BE2C (cell line): Measurements from ENCODE around the gene TMEM250.

Experiments
- DNase-seq: peaks from one replicate; pipeline ENCODE4 v3.0.0-alpha.2; 2020
- H3K27me3 ChIP-seq: fragments of 250-450 bp; sonication (Bioruptor Pico); 2 replicates; pipeline ENCODE4 v1.5.1; 2020; ENCODE audit warnings: mild to moderate bottlenecking
- H3K36me3 ChIP-seq: fragments of 250-450 bp; sonication (Bioruptor Pico); 2 replicates; pipeline ENCODE4 v1.5.1; 2020; ENCODE audit warnings: mild to moderate bottlenecking
- H3K4me1 ChIP-seq: fragments of 250-450 bp; sonication (Bioruptor Pico); 2 replicates; pipeline ENCODE4 v1.5.1; 2020
- H3K4me3 ChIP-seq: 2 replicates; pipeline ENCODE4 v1.5.1; 2011; ENCODE audit warnings: low read depth, low read length
- H3K9me3 ChIP-seq: fragments of 250-450 bp; sonication (Bioruptor Pico); 2 replicates; pipeline ENCODE4 v1.5.1; 2020
- TF ChIP-seq, protein P1 (sequence below): IDR thresholded peaks from 2 replicates; pipeline ENCODE4 v1.5.1; 2012; ENCODE audit warnings: mild to moderate bottlenecking, low read depth, low read length

The TMEM250 gene

DNA sequence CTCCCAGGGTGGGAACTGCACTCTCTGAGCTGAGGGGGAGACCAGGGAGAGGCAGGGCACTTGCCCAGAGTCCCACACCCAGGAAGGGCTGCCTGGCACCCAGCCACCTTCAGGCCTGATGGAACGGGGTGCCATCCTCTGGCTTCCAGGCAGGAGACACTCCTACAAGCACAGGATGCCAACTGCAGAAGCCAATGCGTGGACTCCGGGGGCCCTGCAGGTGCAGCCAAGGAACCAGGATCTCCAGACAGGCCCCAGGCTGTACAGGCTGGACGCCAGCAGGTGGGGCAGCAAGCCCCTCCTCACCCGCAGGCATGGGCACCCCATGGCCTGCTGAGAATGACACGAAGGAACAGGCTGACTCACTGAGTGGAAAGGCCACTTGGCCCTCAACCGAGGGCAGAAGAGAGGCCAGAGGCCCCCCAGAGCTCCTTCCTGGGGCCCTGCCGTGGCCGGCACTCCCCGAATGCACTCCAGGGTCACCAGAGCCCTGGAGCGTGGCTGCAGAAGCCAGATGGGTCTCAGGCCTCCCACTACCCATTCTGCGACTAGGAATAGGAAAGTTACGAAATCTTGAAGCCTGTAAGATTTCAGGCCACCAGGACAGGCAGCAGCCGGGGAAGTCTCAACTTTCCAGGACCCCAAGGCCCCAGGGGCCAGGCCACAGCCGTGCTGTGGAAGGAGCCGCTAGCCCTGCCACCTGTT lies 39.3 kb downstream of the TMEM250 start:
- no peaks in the 10 kb centered on the region for H3K36me3 ChIP-seq
- H3K4me3 ChIP-seq, result no peak overlapping the region
- no peaks in the 10 kb centered on the region for H3K4me1 ChIP-seq
- TF ChIP-seq, protein P1, sequence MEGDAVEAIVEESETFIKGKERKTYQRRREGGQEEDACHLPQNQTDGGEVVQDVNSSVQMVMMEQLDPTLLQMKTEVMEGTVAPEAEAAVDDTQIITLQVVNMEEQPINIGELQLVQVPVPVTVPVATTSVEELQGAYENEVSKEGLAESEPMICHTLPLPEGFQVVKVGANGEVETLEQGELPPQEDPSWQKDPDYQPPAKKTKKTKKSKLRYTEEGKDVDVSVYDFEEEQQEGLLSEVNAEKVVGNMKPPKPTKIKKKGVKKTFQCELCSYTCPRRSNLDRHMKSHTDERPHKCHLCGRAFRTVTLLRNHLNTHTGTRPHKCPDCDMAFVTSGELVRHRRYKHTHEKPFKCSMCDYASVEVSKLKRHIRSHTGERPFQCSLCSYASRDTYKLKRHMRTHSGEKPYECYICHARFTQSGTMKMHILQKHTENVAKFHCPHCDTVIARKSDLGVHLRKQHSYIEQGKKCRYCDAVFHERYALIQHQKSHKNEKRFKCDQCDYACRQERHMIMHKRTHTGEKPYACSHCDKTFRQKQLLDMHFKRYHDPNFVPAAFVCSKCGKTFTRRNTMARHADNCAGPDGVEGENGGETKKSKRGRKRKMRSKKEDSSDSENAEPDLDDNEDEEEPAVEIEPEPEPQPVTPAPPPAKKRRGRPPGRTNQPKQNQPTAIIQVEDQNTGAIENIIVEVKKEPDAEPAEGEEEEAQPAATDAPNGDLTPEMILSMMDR, result no peak; the same call in 1 of the 2 replicates
- peak; percentile 15 for DNase-seq
- no peaks in the 10 kb centered on the region for H3K27me3 ChIP-seq
- H3K9me3 ChIP-seq, result no peaks in the 10 kb centered on the region

DNA sequence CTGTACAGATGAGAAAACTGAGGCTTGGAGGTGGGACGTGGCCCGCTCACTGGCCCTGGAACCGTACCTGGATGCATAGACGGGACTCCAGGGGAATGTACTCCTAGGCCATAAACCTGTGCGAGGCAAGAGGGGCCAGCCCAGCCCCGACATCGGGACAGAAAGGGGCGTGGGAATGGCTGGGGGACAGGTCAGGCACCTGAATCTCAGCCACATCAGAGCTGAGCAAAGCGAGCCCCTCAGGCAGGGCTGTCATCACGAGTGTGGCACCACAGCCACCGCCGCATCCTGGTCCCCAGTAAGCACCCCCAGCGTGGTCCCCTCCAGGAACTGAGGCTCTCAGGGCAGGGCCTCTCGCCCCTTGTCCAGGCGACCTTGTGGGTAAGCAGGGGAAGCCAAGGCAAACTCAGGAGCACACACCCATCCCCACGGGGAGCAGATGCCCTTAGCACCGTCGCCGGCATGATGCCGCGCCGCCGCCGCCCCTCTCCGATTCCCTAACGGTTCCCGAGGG lies 40.1 kb downstream of the TMEM250 start:
- H3K36me3 ChIP-seq, result no peaks in the 10 kb centered on the region

DNA sequence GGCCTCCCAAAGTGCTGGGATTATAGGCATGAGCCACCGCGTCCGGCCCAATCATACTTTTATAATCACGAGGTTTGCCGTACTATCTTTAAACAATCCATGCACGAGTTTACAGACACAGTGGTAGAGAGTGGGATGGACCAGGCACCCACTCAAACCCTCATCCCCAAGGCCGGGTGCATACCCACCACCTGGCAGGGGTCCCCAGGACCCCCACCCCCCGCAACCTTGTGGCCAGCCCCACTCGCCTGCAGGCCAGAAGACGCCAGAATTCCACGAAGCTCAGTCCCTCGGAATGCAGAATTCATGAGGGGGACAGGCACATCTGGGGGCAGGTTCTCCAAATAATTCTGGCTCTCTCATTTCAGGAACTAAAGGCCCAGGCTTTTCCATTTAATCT lies 40.7 kb downstream of the TMEM250 start:
- Histone ChIP-seq H3K36me3 (no peaks in the 10 kb centered on the region), H3K4me3 (no peak overlapping the region), H3K27me3 (no peaks in the 10 kb centered on the region), H3K9me3 (no peaks in the 10 kb centered on the region), H3K4me1 (no peaks in the 10 kb centered on the region)
- no peak for DNase-seq
- TF ChIP-seq, protein P1, result no peak

More for the DNA sequence above, 40.1 kb downstream of the TMEM250 start:
- Histone ChIP-seq H3K9me3 (no peaks in the 10 kb centered on the region), H3K4me3 (no peak overlapping the region), H3K27me3 (no peaks in the 10 kb centered on the region), H3K4me1 (no peaks in the 10 kb centered on the region)
- TF ChIP-seq, protein P1, result no peak
- peak; percentile 8 for DNase-seq

DNA sequence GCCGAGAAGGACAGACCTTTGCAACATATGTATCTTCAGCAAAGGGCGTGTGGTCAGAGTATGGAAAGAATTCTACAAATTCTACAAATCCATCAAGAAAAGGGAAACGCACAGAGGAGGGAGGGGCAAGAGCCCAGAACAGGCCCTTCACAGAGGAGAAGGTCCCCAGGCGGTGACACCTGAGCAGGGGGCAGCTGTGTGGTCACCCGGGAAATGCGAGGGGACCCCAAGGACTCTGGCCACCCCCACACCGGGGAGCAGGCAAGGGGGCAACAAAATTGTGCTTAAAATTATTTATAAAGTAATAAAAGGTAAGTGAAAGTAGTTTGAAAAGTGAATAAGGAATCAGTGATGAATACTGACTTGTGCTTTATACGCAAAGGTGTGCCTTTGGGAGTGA lies 41.2 kb downstream of the TMEM250 start:
- DNase-seq, result no peak
- H3K36me3 ChIP-seq, result no peaks in the 10 kb centered on the region
- no peak overlapping the region for H3K4me3 ChIP-seq
- H3K9me3 ChIP-seq, result no peaks in the 10 kb centered on the region
- no peaks in the 10 kb centered on the region for H3K4me1 ChIP-seq
- TF ChIP-seq, protein P1, result no peak
- H3K27me3 ChIP-seq, result no peaks in the 10 kb centered on the region

DNA sequence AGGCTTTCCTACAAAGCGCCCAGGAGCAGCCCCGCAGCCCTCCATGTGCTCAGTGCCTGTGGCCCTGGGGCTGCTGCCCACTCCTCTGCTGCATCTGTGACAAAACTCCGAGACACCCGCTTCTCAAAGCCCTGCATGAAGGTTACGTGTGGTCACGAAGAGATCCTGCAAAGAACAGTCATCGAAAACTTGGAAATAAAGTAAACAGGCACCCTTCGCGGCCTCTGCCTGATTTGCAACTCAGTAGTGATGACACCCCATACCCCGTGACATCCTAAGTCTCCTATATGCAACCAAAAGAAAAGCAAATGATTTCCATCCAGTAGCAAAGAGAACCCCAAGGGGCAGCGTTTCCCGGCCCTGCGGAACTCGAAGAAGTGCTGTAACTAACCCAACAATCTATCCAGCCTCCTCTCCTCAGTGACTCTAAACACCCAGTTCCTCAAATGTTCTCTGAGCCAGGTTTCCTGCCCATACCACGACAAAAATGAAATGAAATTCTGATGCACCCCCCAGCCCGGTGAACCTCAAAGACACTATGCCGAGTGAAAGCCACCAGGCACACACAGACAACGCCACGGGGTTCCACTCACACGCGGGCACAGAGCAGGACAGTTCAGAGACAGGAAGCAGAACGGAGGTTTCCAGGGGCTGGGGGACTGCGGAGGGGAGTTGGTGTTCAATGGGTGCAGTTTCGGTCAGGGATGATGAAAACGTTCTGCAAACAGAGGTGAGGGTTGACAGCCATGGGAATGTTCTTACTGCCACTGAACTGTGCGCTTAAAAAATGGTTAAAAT lies 42.6 kb downstream of the TMEM250 start:
- TF ChIP-seq, protein P1, result no peak
- Histone ChIP-seq H3K36me3 (no peaks in the 10 kb centered on the region), H3K27me3 (no peaks in the 10 kb centered on the region), H3K9me3 (no peaks in the 10 kb centered on the region), H3K4me3 (no peak overlapping the region), H3K4me1 (no peaks in the 10 kb centered on the region)
- DNase-seq, result no peak
